ENCODE measurements around the gene PRDM1. TPM values are rescaled to one million over a fixed set of nuclear protein-coding genes. Genes with fewer than 3 reads are reported as not detected.

PRDM1 gene
- polyA plus RNA-seq, 1 experiment: 4.6 TPM

GRCh38 chr6:106107043-106107613 is 21.0 kb downstream of the PRDM1 start:
- peaks cover 27% of the 10 kb centered on the region for H3K36me3 ChIP-seq (ENCODE audit: control insufficient read depth, insufficient read depth, low read length)
- no peak for DNase-seq (ENCODE audit: low read depth)
- H3K4me3 ChIP-seq (ENCODE audit: low read depth, low read length): no peak overlapping the region
- TF ChIP-seq, protein P1, sequence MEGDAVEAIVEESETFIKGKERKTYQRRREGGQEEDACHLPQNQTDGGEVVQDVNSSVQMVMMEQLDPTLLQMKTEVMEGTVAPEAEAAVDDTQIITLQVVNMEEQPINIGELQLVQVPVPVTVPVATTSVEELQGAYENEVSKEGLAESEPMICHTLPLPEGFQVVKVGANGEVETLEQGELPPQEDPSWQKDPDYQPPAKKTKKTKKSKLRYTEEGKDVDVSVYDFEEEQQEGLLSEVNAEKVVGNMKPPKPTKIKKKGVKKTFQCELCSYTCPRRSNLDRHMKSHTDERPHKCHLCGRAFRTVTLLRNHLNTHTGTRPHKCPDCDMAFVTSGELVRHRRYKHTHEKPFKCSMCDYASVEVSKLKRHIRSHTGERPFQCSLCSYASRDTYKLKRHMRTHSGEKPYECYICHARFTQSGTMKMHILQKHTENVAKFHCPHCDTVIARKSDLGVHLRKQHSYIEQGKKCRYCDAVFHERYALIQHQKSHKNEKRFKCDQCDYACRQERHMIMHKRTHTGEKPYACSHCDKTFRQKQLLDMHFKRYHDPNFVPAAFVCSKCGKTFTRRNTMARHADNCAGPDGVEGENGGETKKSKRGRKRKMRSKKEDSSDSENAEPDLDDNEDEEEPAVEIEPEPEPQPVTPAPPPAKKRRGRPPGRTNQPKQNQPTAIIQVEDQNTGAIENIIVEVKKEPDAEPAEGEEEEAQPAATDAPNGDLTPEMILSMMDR (IDR thresholded peaks at IDR 0.05; ENCODE audit: insufficient read depth, low read depth, low read length): no peak
- ChIA-PET POLR2A (no interaction called here), CTCF (no interaction called here)
- no peaks in the 10 kb centered on the region for H3K27me3 ChIP-seq (ENCODE audit: control insufficient read depth, insufficient read depth, low read length)

- CTCF ChIA-PET: no interaction called here
- TF ChIP-seq, protein P1 (IDR thresholded peaks at IDR 0.05; ENCODE audit: insufficient read depth, low read depth, low read length): no peak
- DNase-seq (ENCODE audit: low read depth): no peak
- POLR2A ChIA-PET: no interaction called here
- H3K27me3 ChIP-seq (ENCODE audit: control insufficient read depth, insufficient read depth, low read length): no peaks in the 10 kb centered on the region
- H3K4me3 ChIP-seq (ENCODE audit: low read depth, low read length): no peak overlapping the region
- peaks cover 27% of the 10 kb centered on the region for H3K36me3 ChIP-seq (ENCODE audit: control insufficient read depth, insufficient read depth, low read length)
These were observed 22.0 kb downstream of the PRDM1 start for GRCh38 chr6:106108129-106108528.

DNA sequence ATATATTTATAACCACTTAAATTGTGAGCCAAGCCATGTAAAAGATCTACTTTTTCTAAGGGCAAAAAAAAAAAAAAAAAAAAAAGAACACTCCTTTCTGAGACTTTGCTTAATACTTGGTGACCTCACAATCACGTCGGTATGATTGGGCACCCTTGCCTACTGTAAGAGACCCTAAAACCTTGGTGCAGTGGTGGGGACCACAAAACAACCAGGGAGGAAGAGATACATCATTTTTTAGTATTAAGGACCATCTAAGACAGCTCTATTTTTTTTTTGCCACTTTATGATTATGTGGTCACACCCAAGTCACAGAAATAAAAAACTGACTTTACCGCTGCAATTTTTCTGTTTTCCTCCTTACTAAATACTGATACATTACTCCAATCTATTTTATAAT is 22.9 kb downstream of the PRDM1 start:
- TF ChIP-seq, protein P1 (IDR thresholded peaks at IDR 0.05; ENCODE audit: insufficient read depth, low read depth, low read length): no peak
- DNase-seq (ENCODE audit: low read depth): no peak
- Histone ChIP-seq H3K4me3 (ENCODE audit: low read depth, low read length) (no peak overlapping the region), H3K36me3 (ENCODE audit: control insufficient read depth, insufficient read depth, low read length) (peaks cover 24% of the 10 kb centered on the region), H3K27me3 (ENCODE audit: control insufficient read depth, insufficient read depth, low read length) (no peaks in the 10 kb centered on the region)
- ChIA-PET CTCF (no interaction called here), POLR2A (no interaction called here)

DNA sequence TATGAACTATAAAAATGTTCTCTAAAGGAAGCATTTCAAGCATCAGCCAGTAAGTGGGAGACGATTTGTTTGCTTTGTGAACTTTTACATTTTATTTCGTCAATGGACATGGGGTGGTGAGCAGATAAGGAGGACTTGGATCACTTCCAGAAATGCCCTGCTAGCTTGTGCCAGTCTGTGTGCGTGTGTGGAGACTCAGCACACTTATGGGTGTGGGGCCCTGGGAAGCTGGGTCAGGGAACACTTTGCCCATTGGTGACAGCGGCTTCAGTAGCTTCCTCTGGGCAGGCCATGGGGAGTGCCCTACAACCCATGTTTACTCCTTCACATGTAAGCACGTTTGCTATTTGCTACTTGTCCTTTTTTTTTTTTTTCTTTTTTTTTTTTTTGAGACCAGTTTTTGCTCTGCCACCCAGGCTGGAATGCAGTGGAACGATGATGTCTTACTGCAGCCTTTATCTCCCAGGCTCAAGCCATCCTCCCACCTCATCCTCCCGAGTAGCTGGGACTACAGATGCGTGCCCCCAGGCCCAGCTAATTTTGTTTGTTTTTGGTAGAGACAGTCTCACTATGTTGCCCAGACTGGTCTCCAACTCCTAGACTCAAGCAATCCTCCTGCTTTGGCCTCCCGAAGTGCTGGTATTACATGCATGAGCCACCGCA is 24.2 kb downstream of the PRDM1 start:
- peaks cover 15% of the 10 kb centered on the region for H3K36me3 ChIP-seq (ENCODE audit: control insufficient read depth, insufficient read depth, low read length)
- DNase-seq (ENCODE audit: low read depth): no peak
- TF ChIP-seq, protein P1 (IDR thresholded peaks at IDR 0.05; ENCODE audit: insufficient read depth, low read depth, low read length): no peak
- ChIA-PET CTCF (interaction anchor here (0.8 kb wide), 1 partner anchor 685 kb away, joined by 3 read pairs; no protein-coding TSS in a partner anchor), POLR2A (no interaction called here)
- H3K27me3 ChIP-seq (ENCODE audit: control insufficient read depth, insufficient read depth, low read length): no peaks in the 10 kb centered on the region
- H3K4me3 ChIP-seq (ENCODE audit: low read depth, low read length): no peak overlapping the region

DNA sequence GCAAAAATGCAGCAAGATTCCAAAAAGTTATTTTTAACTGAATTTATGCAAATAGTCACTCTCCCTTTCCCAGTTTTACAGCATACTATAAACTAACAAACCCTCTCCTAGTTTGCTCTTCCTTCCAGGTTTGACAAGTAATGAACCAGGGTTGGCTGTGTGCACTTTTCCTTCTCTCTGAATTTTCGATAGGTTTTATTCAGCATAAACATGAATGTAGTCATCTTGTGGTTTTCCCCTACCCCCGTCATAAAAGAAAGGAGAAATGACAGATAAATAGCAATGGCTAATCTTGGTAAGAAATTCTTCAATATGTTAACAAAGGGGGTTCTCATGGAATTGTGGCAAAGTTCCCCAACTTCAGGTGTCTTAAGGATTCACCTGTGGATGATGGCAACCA is 26.3 kb downstream of the PRDM1 start:
- no peaks in the 10 kb centered on the region; the same call in 1 of the 2 replicates for H3K36me3 ChIP-seq (ENCODE audit: control insufficient read depth, insufficient read depth, low read length)
- POLR2A ChIA-PET: no interaction called here
- TF ChIP-seq, protein P1 (IDR thresholded peaks at IDR 0.05; ENCODE audit: insufficient read depth, low read depth, low read length): no peak
- CTCF ChIA-PET: interaction anchor here (1.1 to 1.4 kb wide), 2 partner anchors 10 to 25 kb away, joined by 5 to 6 read pairs; no protein-coding TSS in a partner anchor
- DNase-seq (ENCODE audit: low read depth): no peak
- H3K4me3 ChIP-seq (ENCODE audit: low read depth, low read length): no peak overlapping the region
- H3K27me3 ChIP-seq (ENCODE audit: control insufficient read depth, insufficient read depth, low read length): no peaks in the 10 kb centered on the region

All from BJ (cell line).